NK-92 treated with Interleukin-12 subunit alpha and Interleukin-12 subunit beta, amount 100 ng/mL, for 24 hours (cell line): ENCODE measurements around the gene ZBED1.
"Not testable (repeated sequence)": the region's sequence is repeated elsewhere in the genome, so short reads cannot be mapped to it uniquely, and the experiment has no call there.

Source experiments
- DNase-seq: peaks from one replicate; lab custom pipeline; 2025; lab: John Stamatoyannopoulos, UW

ZBED1 gene

DNA sequence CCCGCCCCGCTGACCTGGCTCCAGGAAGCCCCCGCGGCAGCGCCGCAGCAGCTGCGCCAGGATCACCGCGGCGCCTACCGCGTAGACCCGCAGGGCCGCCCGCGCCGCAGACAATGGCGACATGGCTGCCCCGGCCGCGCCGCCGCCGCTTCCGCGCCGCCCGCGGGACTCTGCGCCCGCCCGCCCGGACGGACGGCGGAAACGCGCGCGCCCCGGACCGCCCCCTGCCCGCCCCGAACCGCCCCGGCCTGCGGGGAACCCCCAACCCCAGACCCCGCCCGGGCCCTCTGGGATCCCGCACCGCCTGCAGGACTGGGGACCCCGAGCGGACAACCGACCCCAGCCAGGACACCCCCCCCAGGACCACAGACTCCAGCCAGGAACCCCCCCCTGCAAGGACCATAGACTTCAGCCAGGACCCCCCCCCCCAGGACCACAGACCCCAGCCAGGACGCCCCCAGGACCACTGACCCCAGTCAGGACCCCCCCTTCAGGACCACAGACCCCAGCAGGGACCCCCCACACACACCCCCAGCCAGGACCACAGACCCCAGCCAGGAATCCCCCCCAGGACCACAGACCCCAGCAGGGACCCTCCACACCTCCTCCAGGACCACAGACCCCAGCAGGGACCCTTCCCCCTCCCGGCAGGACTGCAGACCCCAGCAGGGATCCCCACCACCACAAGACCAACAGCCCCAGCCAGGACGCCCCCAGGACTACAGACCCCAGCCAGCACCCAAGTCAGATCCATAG, at the start of gene ZBED1, which contains the start of gene DHRSX:
ZBED1 (minus strand) TSS at position 174 of the 756 bp plus-strand sequence. CDS start 10,257 bp downstream, outside the sequence.
DHRSX (minus strand) TSS at position 174 of the 756 bp plus-strand sequence; CDS start at position 123, 51 bp downstream.
- DNase-seq, result no peak

DNA sequence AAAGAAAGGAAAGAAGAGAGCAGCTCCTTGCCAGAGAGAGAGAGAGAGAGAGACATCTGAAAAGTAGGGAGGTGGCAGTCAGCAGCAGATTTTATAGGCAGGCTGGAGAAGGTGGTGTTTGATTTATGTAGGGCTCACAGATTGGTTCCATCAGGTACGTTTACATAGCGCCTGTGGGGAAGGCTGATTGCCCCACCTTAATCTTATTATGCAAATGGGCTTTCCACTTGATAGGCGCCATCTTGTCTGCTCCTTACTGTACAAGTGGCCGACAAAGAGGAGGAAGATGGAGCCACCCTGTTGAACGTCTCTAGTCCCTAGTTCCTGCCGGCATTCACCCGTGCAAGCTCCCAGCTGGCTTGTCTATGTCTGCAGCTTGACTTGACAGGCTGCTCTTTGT, 49.1 kb upstream of the ZBED1 start:
- no peak for DNase-seq

GRCh38 chrX:2548711-2549423, 48.1 kb upstream of the ZBED1 start:
- no peak for DNase-seq

DNA sequence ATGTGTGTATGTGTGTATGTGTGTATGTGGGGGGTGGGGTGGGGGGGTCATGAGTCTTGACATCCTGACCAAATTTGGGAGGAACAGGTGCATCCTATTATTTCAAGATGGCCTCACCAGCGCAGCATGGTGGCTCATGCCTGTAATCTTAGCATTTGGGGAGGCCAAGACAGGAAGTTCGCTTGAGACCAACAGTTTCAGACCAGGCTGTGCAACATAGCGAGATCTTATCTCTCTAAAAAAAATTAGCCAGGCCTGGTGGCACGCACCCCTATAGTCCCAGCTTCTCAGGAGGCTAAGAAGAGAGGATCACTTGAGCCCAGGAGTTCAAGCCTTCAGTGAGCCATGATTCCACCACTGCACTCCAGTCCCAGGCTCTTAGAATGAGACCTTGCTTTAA, 47.0 kb upstream of the ZBED1 start:
- no peak for DNase-seq

DNA sequence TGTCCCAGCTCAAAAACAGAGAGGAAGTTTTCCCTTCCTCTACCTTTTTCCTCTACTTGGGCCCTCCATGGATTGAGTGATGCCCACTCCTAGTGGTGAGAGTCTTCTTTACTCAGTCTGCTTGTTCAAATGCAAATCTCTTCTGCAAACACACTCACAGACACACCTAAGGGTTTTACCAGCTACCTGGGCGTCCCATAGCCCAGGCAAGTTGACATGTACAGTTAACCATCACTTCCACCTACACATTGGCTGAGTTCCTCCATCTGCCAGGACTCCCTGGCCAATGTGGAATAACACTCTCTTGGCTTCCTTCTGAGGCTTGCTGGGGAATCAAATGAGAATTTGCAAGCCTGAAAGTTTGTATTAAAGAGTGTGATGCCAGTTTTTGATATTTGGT, 45.7 kb upstream of the ZBED1 start:
- no peak for DNase-seq

- no peak for DNase-seq
Observed at GRCh38 chrX:2545144-2545543, 44.4 kb upstream of the ZBED1 start.

- DNase-seq, result no peak
Observed at GRCh38 chrX:2542826-2543521, 42.2 kb upstream of the ZBED1 start.

- DNase-seq, result no peak
Observed at GRCh38 chrX:2541603-2542002, 40.8 kb upstream of the ZBED1 start.

DNA sequence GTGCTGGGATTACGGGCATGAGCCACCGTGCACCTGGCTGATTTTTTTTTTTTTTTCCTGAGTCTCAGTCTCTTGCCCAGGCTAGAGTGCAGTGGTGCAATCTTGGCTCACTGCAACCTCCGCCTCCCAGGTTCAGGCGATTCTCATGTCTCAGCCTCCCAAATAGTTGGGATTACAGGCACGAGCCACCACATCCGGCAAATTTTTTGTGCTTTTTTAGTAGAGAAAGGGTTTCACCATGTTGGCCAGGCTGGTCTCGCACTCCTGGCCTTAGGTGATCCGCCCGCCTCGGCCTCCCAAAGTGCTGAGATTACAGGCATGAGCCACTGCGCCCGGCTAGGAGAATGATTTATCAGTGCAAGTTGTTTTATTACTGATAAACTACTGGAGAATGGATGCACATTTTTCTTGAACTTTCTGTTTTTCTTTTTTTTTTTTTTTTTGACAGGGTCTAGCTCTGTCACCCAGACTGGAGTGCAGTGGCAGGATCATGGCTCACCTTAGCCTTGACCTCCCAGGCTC, 39.7 kb upstream of the ZBED1 start:
- no peak for DNase-seq

DNA sequence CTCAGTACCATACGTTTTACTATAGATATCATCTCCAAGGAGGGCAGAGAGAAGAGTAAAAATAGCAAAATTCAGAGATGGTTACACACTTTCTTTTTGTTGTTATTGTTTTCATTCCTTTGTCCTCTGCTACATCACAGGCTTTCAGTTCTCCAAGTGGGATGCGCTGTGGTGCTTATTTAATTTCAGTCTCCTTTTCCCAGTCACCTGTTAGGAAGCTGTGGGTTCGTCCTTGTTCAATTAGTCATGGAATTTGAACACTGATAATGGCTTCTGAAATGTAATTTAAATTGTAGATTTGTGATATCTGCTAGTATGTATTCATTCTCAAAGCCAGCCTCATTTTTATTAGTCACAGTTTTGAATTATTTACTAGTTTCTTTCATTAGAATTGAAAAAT, 38.8 kb upstream of the ZBED1 start:
- DNase-seq, result no peak

- DNase-seq, result no peak
Observed at GRCh38 chrX:2538031-2538757, 37.4 kb upstream of the ZBED1 start.

GRCh38 chrX:2536974-2537373, 36.2 kb upstream of the ZBED1 start:
- DNase-seq, result no peak

- DNase-seq, result no peak
Observed at GRCh38 chrX:2536141-2536540, 35.4 kb upstream of the ZBED1 start.

GRCh38 chrX:2534261-2535021, 33.7 kb upstream of the ZBED1 start:
- DNase-seq, result not testable (repeated sequence)

DNA sequence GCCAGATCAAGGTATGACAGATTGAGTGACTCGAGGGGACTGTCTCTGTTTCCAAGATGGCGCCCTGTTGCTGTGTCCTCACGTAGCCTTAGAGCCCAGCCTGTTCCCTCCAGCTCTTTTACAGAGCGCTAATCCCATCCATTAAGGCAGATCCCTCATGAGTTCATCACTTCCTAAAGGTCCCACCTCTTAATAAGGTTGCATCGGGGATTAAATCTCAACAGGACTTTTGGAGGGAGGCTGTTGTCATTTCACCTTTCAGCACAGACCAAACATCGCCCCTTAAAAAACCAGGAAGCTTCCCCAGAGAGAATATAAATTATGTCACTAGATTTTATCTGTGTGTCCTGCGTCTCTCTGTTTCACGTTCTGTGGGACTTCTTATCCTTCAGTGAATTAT, 32.6 kb upstream of the ZBED1 start:
- no peak for DNase-seq

GRCh38 chrX:2526390-2526789, 25.6 kb upstream of the ZBED1 start:
- DNase-seq, result no peak

DNA sequence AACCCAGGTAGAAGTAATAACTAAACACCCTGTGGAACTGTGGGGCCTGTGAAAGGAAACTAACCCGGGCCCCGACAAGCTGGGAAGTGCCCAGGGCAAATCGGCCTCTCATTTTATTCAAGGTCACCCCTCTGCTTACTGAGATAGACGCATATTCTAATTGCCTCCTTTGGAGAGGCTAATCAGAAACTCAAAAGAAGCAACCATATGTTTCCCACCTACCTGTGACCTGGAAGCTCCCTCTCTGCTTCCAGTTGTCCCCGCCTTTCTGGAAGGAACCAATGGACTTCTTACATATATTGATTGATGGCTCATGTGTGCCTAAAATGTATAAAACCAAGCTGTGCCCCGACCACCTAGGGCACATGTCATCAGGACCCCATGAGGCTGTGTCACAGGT, 23.1 kb upstream of the ZBED1 start:
- no peak for DNase-seq

- no peak for DNase-seq
Observed at GRCh38 chrX:2521927-2522386, 21.2 kb upstream of the ZBED1 start.

DNA sequence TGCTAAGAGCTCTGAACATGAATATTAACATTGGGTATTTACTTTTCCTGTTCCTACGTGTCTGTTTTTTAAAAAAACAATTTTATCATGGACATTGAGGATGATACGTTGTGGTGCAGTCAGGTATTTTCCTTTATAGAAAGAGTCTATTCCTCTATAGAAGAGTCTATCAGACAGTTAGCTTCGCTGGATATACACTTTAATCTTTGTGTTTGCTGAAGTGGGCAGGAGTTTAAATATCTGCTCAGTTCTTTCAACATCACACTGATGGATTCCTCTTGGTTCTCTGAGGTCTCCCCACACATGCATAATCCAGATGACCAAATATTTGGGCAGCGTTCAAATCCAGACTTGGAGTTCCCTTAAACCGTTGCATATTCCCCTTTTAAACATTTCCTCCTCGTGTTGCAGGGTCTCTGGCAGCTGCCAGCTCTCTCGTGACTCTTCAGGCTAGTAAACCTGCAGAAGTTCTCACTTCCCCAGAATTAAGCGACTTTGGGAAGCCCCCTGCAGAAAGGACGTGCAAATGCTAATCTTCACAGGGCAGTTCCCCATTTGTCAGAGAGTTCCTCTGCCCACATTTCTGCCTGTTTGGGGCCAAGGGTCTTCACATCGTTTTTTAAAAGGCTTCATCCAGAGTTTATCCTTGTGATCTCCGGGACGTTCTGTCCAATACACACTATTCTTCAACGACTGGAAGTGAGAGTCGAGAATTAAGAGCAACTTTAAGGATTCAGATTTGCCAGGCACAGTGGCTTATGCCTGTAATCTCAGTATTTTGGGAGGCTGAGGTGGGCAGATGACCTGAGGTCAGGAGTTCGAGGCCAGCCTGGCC, 20.5 kb upstream of the ZBED1 start:
- no peak for DNase-seq

GRCh38 chrX:2520539-2520938, 19.8 kb upstream of the ZBED1 start:
- DNase-seq, result no peak
